Transverse colon (tissue), 4 donors: ENCODE data around the gene HMX3. TPM values are rescaled to one million over a fixed set of nuclear protein-coding genes. Genes with fewer than 3 reads are reported as not detected.

Experiments used
- DNase-seq: peaks from one replicate; pipeline ENCODE4 v3.0.0-alpha.2; 2019
- H3K27ac ChIP-seq, 4 donors: fragments of 200-600 bp; sonication (generic); 2 replicates each; pipeline ENCODE4 v1.5.1; 2016 to 2018; ENCODE audit warnings: inconsistent platforms in 4 of 4
- H3K27me3 ChIP-seq: fragments of 200-600 bp; sonication (generic); 2 replicates; pipeline ENCODE4 v1.5.1; 2017; ENCODE audit warnings: inconsistent platforms
- H3K36me3 ChIP-seq, 4 donors: fragments of 200-600 bp; sonication (generic); 2 replicates each; pipeline ENCODE4 v1.5.1; 2017 to 2019; ENCODE audit warnings: inconsistent platforms in 4 of 4
- H3K4me1 ChIP-seq, 4 donors: fragments of 200-600 bp; sonication (generic); 2 replicates each; pipeline ENCODE4 v1.5.1; 2017 to 2020; ENCODE audit warnings: inconsistent platforms in 4 of 4
- H3K4me3 ChIP-seq, 4 donors: fragments of 200-600 bp; sonication (generic); 1 replicate in 1 of 4; 2 replicates in 3 of 4; pipeline versions ENCODE4 v1.5.1 to v1.6.1; 2017 to 2019; ENCODE audit warnings: inconsistent platforms in 4 of 4
- H3K9me3 ChIP-seq, 2 donors: fragments of 200-600 bp; sonication (generic); 2 replicates each; pipeline ENCODE4 v1.5.1; 2017 to 2019; ENCODE audit warnings: inconsistent platforms in 2 of 2
- EP300 ChIP-seq: sonication (generic); formaldehyde crosslinking; IDR thresholded peaks from one replicate; pipeline ENCODE4 v1.6.1; 2017; ENCODE audit warnings: antibody characterized with exemption, low read depth
- POLR2A ChIP-seq: fragments of 450-650 bp; IDR thresholded peaks from one replicate; pipeline ENCODE4 v1.6.1; 2016; ENCODE audit warnings: antibody characterized with exemption, mild to moderate bottlenecking, moderate library complexity
- POLR2AphosphoS5 ChIP-seq, 3 donors: sonication (generic); formaldehyde crosslinking; IDR thresholded peaks; one replicate each; pipeline ENCODE4 v1.6.1; 2016; ENCODE audit warnings: antibody characterized with exemption in 3 of 3
- whole genome bisulfite sequencing, 2 donors: methylation state at CpG; one replicate each; pipeline ENCODE4 v1.1.5; 2018; ENCODE audit warnings: low coverage in 1 of 2; 5-methylcytosine and 5-hydroxymethylcytosine counted together
- in situ Hi-C, 4 donors: fragments of 200-750 bp; cut with MboI; loops; one replicate each; pipeline versions ENCODE4 v1.15.0 to v1.15.1; 2017; ENCODE audit warnings: low sequenced_read_pairs in 3 of 4, low pct_ligation_motif_present in 1 of 4, low pct_unique_long_range_greater_than_20kb in 1 of 4
- intact Hi-C: fragments of 100-400 bp; cut with DNase I; formaldehyde crosslinking; loops from one replicate; pipeline ENCODE4 v1.15.1; 2023; ENCODE audit warnings: low total_unique reads
- total RNA-seq, 4 donors: library from RNA; depleted of rRNA; stranded (reverse); fragments of >200 nt; gene quantifications; one replicate each; pipeline ENCODE4 v1.1.0, GENCODE V29; 2016
- TF ChIP-seq, protein P1 (sequence below), 5 experiments: fragments of 200-600 bp in 3 of 5; fragments of 450-650 bp in 2 of 5; sonication (generic) in 3 of 5; IDR thresholded peaks; 1 replicate in 2 of 5; 2 replicates in 3 of 5; pipeline ENCODE4 v1.5.1; 2016 to 2017; ENCODE audit warnings: antibody characterized with exemption in 5 of 5, inconsistent platforms in 3 of 5, mild to moderate bottlenecking in 2 of 5, moderate library complexity in 1 of 5

The HMX3 gene
- total RNA-seq, 4 donors from 2014 or later: 1.2 to 1.7 TPM; not detected in 2

DNA sequence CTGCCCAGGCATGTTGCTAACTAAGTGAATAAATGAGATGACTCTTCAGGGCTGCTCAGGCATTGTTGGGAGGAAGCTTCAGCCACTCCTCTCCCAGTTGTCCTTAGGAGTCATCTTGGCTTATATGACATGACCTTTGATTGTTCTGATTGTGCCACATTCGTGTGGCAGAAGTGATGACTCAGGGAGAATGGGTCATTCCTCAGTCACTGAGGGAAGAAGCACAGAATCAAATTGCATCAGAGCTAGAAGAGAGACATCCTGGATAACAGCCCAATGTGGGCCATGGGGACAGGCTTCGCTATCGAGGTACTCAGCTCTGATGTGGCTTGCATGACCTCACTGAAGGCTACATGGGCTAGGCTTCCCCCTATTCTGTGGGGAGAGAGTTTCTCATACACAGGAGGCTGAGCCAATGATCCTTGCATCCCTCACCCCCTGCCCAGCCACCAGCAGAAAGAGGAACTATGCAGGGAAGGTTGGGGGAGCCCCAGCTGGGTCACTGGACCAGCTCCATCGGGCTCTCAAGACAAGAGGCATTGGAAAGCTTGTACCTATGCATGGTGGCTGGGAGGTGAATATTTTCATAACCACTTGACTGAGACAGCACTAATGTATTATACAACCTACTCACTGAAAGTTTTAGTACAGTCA lies 6.0 kb upstream of the HMX3 start:
- TF ChIP-seq EP300: no peak
- TF ChIP-seq, protein P1, sequence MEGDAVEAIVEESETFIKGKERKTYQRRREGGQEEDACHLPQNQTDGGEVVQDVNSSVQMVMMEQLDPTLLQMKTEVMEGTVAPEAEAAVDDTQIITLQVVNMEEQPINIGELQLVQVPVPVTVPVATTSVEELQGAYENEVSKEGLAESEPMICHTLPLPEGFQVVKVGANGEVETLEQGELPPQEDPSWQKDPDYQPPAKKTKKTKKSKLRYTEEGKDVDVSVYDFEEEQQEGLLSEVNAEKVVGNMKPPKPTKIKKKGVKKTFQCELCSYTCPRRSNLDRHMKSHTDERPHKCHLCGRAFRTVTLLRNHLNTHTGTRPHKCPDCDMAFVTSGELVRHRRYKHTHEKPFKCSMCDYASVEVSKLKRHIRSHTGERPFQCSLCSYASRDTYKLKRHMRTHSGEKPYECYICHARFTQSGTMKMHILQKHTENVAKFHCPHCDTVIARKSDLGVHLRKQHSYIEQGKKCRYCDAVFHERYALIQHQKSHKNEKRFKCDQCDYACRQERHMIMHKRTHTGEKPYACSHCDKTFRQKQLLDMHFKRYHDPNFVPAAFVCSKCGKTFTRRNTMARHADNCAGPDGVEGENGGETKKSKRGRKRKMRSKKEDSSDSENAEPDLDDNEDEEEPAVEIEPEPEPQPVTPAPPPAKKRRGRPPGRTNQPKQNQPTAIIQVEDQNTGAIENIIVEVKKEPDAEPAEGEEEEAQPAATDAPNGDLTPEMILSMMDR (IDR thresholded peaks at IDR 0.05): no peak
- TF ChIP-seq POLR2A: no peak
- no peak for TF ChIP-seq POLR2AphosphoS5 (IDR thresholded peaks at IDR 0.05)
- Histone ChIP-seq H3K27me3 (peaks cover 94% of the 10 kb centered on the region), H3K4me1 (peaks cover 2 to 16% (median 10%) of the 10 kb centered on the region in 4 donors), H3K9me3 (no peaks in the 10 kb centered on the region), H3K4me3 (no peak overlapping the region), H3K36me3 (no peaks in the 10 kb centered on the region), H3K27ac (no peak overlapping the region)
- in situ Hi-C loops (loop anchor here (10.0 to 25.0 kb wide), 2 partner anchors 433 to 435 kb away; no protein-coding TSS in a partner anchor), intact Hi-C loops (loop anchor here (5.0 kb wide), 1 partner anchor 428 kb away; no protein-coding TSS in a partner anchor)
- WGBS, 2 donors: 78% methylated on average over 4 of the region's 4 CpGs; no CpG with 5 or more reads in 1 of the 2 donors
- no peak for DNase-seq

DNA sequence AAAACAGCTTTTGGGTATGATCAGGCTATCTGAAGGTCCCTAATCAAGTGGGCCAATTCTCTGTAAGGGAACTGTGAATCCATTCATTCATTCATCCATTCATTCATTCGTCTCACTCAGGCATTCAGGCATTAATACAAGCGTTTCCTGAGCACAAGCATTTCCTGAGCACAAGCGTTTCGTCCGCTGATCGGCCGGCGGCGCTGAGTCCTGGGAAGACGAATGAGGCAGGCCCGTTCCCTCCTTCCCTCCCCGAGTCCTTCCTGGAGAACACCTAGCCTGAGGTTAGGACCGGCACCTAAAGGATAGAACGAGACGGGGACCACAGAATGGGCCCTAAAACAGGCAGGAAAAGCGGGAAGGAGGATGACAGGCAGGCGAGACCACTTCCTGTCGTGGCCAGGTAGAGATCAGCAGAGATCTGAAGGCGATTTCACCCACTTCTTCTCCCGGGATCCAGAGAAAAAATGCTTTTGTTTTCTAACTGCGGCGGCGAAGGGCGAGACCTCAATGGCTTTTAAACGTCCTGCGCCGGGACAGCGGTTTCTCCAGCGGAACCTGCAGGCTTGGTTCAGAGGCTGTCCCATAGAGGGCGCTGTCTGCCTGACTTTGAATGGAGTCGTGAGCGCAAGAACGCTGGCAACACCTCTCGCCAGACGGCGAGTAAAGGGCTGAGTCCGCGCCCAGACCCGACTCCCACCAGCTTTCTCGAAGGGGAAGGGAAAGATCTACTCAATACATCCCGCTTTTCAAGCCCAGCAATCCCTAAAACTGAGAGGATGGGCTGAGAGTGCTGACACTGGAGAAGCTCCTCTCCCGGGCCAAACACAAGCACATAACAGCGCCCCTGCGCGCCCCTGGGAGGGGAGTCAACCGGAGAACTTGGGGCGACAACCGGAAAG lies 2.9 kb upstream of the HMX3 start:
- H3K4me3 ChIP-seq: peak overlapping the region in 1 of 4 donors; percentile 30

DNA sequence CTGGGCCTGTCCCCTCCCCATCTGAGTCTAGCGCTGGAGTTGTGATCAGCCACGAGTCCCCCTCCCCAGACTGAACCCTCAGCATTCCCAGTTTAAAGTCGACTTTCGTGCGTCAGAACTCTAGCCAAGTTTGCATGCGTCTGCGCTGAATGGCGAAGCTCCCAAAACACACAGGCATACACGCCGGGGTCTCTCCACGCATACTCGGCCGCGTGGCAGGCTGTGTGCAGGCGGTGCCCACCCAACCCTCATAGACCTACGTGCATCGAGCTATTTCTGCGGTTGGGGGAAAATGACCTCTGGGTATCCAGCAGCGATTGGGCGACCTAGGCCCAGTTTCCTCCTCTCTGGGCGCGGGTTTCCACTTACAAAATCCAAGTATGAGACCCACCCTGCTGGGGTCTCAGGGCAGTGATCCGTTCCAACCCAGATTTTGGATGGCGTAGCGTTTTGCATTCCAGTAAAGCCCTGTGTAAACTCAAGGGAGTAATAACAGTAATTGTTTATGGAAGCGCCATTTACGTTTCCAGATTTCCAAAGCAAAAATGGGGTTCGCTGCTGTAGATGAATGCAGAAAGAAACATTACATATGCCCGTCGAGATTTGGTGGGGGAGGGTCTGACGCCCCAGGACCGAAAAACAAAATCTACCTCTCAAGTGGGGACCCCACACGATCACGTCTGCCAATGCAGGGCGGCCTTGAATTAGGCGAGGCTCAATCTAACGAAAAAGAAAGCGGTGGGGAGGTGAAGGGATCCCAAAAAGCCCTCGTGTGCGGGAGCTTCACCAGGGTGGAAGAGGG lies 2.0 kb upstream of the HMX3 start:
- peaks cover 22 to 47% (median 40%) of the 10 kb centered on the region in 4 donors for H3K4me1 ChIP-seq

More for the DNA sequence above, 2.9 kb upstream of the HMX3 start:
- TF ChIP-seq POLR2AphosphoS5 (IDR thresholded peaks at IDR 0.05): no peak
- TF ChIP-seq, protein P1 (IDR thresholded peaks at IDR 0.05): peak; percentile 89 to 93 (median 92)
- no peak for TF ChIP-seq EP300
- TF ChIP-seq POLR2A: no peak
- in situ Hi-C loops (loop anchor here in 1 of 4 donors (25.0 kb wide), 1 partner anchor 429 kb away; no protein-coding TSS in a partner anchor), intact Hi-C loops (loop anchor here (5.0 kb wide), 1 partner anchor 424 kb away; no protein-coding TSS in a partner anchor)
- no peaks in the 10 kb centered on the region for H3K36me3 ChIP-seq
- 6% methylated on average over 45 of the region's 48 CpGs; no CpG with 5 or more reads in 1 of the 2 donors for WGBS, 2 donors
- peaks cover 22 to 47% (median 40%) of the 10 kb centered on the region in 4 donors for H3K4me1 ChIP-seq
- H3K27me3 ChIP-seq: peaks cover 100% of the 10 kb centered on the region
- H3K9me3 ChIP-seq: no peaks in the 10 kb centered on the region
- H3K27ac ChIP-seq: no peak overlapping the region
- peak; percentile 88 for DNase-seq

More for the DNA sequence above, 2.0 kb upstream of the HMX3 start:
- no peaks in the 10 kb centered on the region for H3K9me3 ChIP-seq
- intact Hi-C loops (loop anchor here (5.0 kb wide), 1 partner anchor 424 kb away; no protein-coding TSS in a partner anchor), in situ Hi-C loops (loop anchor here in 1 of 4 donors (25.0 kb wide), 1 partner anchor 429 kb away; no protein-coding TSS in a partner anchor)
- H3K36me3 ChIP-seq: no peaks in the 10 kb centered on the region
- TF ChIP-seq, protein P1 (IDR thresholded peaks at IDR 0.05): no peak
- TF ChIP-seq EP300: no peak
- no peak for TF ChIP-seq POLR2A
- no peak for TF ChIP-seq POLR2AphosphoS5 (IDR thresholded peaks at IDR 0.05)
- H3K4me3 ChIP-seq: no peak overlapping the region
- H3K27ac ChIP-seq: no peak overlapping the region
- peaks cover 100% of the 10 kb centered on the region for H3K27me3 ChIP-seq
- DNase-seq: no peak
- 15 to 33% methylated on average over 9 to 40 of the region's 40 CpGs for WGBS, 2 donors
